GM23338 (cell line): ENCODE measurements around the gene AGAP1. TPM values are rescaled to one million over a fixed set of nuclear protein-coding genes. Genes with fewer than 3 reads are reported as not detected.

Experiments
- ATAC-seq: fragments of 200-7000 bp; cut with Tn5 transposase; 3 replicates; pipeline ENCODE4 v1.9.1; 2020
- DNase-seq: peaks from one replicate; pipeline ENCODE4 v3.0.0-alpha.2; 2015; ENCODE audit warnings: low spot score
- H2AFZ ChIP-seq: fragments of 200-600 bp; sonication (generic); 2 replicates; pipeline ENCODE4 v1.8.0; 2016; ENCODE audit warnings: antibody characterized with exemption, mild to moderate bottlenecking, moderate library complexity
- H3F3A ChIP-seq: fragments of 200-600 bp; sonication (generic); replicated peaks from 2 replicates; pipeline ENCODE4 v1.8.0; 2017; ENCODE audit warnings: antibody characterized with exemption, mixed run types, low read depth
- H3K27ac ChIP-seq: fragments of 200-600 bp; sonication (generic); 2 replicates; pipeline ENCODE4 v1.6.1; 2016; ENCODE audit warnings: low read depth
- H3K27me3 ChIP-seq: fragments of 200-600 bp; sonication (generic); 2 replicates; pipeline ENCODE4 v1.8.0; 2016; ENCODE audit warnings: mild to moderate bottlenecking, mixed run types, moderate library complexity; ENCODE audit not compliant: insufficient read depth
- H3K36me3 ChIP-seq: fragments of 200-600 bp; sonication (generic); 2 replicates; pipeline ENCODE4 v1.8.0; 2016; ENCODE audit warnings: mild to moderate bottlenecking; ENCODE audit not compliant: insufficient read depth
- H3K4me1 ChIP-seq: fragments of 200-600 bp; sonication (generic); 2 replicates; pipeline ENCODE4 v1.8.0; 2016; ENCODE audit warnings: mild to moderate bottlenecking, moderate library complexity; ENCODE audit not compliant: insufficient read depth
- H3K4me2 ChIP-seq: fragments of 200-600 bp; sonication (generic); 2 replicates; pipeline ENCODE4 v1.7.1; 2017; ENCODE audit warnings: mixed run types
- H3K4me3 ChIP-seq: fragments of 200-600 bp; sonication (generic); 2 replicates; pipeline ENCODE4 v1.6.1; 2016; ENCODE audit warnings: mixed run types
- H3K79me2 ChIP-seq: fragments of 200-600 bp; sonication (generic); replicated peaks from 2 replicates; pipeline ENCODE4 v1.8.0; 2017; ENCODE audit warnings: mild to moderate bottlenecking; ENCODE audit not compliant: insufficient read depth
- H3K9me2 ChIP-seq: fragments of 200-600 bp; sonication (generic); 2 replicates; pipeline ENCODE4 v1.8.0; 2017; ENCODE audit not compliant: insufficient read depth
- H4K20me1 ChIP-seq: fragments of 200-600 bp; sonication (generic); replicated peaks from 2 replicates; pipeline ENCODE4 v1.8.0; 2017; ENCODE audit warnings: mild to moderate bottlenecking; ENCODE audit not compliant: insufficient read depth
- H3K27ac Mint-ChIP-seq: 2 replicates; pipeline ENCODE4 v1.8.0; 2020; ENCODE audit warnings: inconsistent platforms, mild to moderate bottlenecking, moderate library complexity, mixed read lengths
- H3K27me3 Mint-ChIP-seq: 3 replicates; pipeline ENCODE4 v1.8.0; 2022; ENCODE audit warnings: low read depth, mild to moderate bottlenecking, moderate library complexity, mixed read lengths, inconsistent platforms; ENCODE audit not compliant: insufficient read depth, poor library complexity
- H3K36me3 Mint-ChIP-seq: 3 replicates; pipeline ENCODE4 v1.8.0; 2021; ENCODE audit warnings: low read depth, mild to moderate bottlenecking, inconsistent platforms, moderate library complexity, mixed read lengths
- H3K4me1 Mint-ChIP-seq: 3 replicates; pipeline ENCODE4 v1.8.0; 2020; ENCODE audit warnings: mild to moderate bottlenecking, inconsistent platforms, mixed read lengths
- H3K4me3 Mint-ChIP-seq: 3 replicates; pipeline ENCODE4 v1.8.0; 2021; ENCODE audit warnings: moderate library complexity, mild to moderate bottlenecking, inconsistent platforms, mixed read lengths
- H3K9me3 Mint-ChIP-seq: 3 replicates; pipeline ENCODE4 v1.8.0; 2020; ENCODE audit warnings: moderate library complexity, mild to moderate bottlenecking, inconsistent platforms, mixed read lengths
- CREB1 ChIP-seq: fragments of 250-450 bp; sonication (Bioruptor Pico); IDR thresholded peaks from 2 replicates; pipeline ENCODE4 v1.5.0; 2020; ENCODE audit warnings: low read depth, mild to moderate bottlenecking, moderate library complexity
- JUNB ChIP-seq: IDR thresholded peaks from one replicate; pipeline ENCODE4 v1.6.1; 2016; ENCODE audit warnings: antibody characterized with exemption; ENCODE audit not compliant: unreplicated experiment
- NANOG ChIP-seq: IDR thresholded peaks from 2 replicates; pipeline ENCODE4 v1.6.1; 2016; ENCODE audit warnings: antibody characterized with exemption, borderline replicate concordance
- POLR2AphosphoS5 ChIP-seq: IDR thresholded peaks from 2 replicates; pipeline ENCODE4 v1.6.1; 2016; ENCODE audit warnings: antibody characterized with exemption, low read depth
- STAT1 ChIP-seq: IDR thresholded peaks from one replicate; pipeline ENCODE4 v1.6.1; 2016; ENCODE audit warnings: antibody characterized with exemption; ENCODE audit not compliant: unreplicated experiment
- ZNF114 ChIP-seq: fragments of 250-450 bp; sonication (Bioruptor Pico); IDR thresholded peaks from 2 replicates; pipeline ENCODE4 v1.5.0; 2020; ENCODE audit warnings: mild to moderate bottlenecking, moderate library complexity
- polyA plus RNA-seq: library from polyadenylated mRNA; unstranded; fragments of >200 nt; fragmentation: Nextera tagmentation; extraction: Ambion mirVana; gene quantifications from 2 replicates; pipeline ENCODE4 v1.2.1, GENCODE V29; 2016
- total RNA-seq: library from RNA; depleted of rRNA; stranded (reverse); fragments of >200 nt; shearing (Covaris generic); gene quantifications from 2 replicates; pipeline ENCODE4 v1.2.3, GENCODE V29; 2014
- TF ChIP-seq, protein P1 (sequence below): fragments of 250-450 bp; sonication (Bioruptor Pico); IDR thresholded peaks from 2 replicates; pipeline ENCODE4 v1.5.0; 2020; ENCODE audit warnings: mild to moderate bottlenecking, moderate library complexity
- TF ChIP-seq, protein P2 (sequence below), 2 experiments: fragments of 200-600 bp in 1 of 2; sonication (generic) in 1 of 2; conservative IDR thresholded peaks; 2 replicates each; pipeline versions ENCODE4 v1.5.1 to v1.6.1; 2016 to 2017; ENCODE audit warnings: antibody characterized with exemption in 2 of 2, low read depth in 2 of 2, mild to moderate bottlenecking in 2 of 2, moderate library complexity in 1 of 2
- TF ChIP-seq, protein P3 (sequence below): IDR thresholded peaks from one replicate; pipeline ENCODE4 v1.6.1; 2018; ENCODE audit warnings: antibody characterized with exemption; ENCODE audit not compliant: unreplicated experiment

AGAP1 gene
- total and polyA plus RNA-seq, 2 experiments from 2014 or later, result 13.3 to 27.9 TPM

DNA sequence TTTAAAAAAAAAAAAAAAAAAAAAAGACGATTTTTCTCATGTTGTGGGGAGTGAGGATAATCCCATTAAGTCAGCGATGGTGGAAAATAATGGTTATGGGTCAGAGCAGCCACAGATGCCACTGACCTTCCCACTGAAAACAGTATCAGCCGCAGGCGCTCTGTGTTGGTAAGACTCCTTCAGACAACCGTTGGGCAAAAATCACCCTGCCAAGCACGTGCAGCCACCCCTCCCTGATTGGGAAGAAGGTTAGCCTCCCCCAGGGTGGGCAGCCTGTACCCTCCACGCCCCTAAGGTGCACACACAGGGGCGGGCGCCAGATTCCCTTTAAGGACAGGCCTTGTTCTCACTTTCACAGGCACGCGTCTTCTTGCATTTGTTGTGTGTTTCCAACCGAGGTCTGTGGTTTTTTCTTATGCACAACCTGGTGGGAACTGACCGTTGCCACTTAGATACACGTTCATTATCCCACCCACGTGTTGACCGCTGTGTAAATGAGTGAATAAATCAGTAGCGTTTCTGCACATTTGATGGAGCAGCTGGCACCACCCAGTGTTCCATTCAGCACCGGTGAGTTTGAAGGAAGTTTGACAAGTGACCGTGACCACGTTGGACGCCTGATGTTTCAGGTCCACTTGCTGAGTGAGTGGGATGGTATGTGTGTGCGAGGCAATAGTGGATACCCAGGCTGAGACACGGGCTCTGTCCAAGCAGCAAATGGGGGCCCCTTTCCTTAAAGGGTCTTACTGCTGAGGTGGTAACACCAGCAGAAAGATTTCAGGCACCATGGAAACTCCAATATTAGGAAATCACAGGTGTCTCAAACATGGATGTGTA is 476.6 kb downstream of the AGAP1 start:
- TF ChIP-seq POLR2AphosphoS5 (no peak), CREB1 (no peak), STAT1 (no peak), ZNF114 (CRISPR knock-in tag) (no peak), NANOG (no peak), JUNB (no peak)
- TF ChIP-seq, protein P1, sequence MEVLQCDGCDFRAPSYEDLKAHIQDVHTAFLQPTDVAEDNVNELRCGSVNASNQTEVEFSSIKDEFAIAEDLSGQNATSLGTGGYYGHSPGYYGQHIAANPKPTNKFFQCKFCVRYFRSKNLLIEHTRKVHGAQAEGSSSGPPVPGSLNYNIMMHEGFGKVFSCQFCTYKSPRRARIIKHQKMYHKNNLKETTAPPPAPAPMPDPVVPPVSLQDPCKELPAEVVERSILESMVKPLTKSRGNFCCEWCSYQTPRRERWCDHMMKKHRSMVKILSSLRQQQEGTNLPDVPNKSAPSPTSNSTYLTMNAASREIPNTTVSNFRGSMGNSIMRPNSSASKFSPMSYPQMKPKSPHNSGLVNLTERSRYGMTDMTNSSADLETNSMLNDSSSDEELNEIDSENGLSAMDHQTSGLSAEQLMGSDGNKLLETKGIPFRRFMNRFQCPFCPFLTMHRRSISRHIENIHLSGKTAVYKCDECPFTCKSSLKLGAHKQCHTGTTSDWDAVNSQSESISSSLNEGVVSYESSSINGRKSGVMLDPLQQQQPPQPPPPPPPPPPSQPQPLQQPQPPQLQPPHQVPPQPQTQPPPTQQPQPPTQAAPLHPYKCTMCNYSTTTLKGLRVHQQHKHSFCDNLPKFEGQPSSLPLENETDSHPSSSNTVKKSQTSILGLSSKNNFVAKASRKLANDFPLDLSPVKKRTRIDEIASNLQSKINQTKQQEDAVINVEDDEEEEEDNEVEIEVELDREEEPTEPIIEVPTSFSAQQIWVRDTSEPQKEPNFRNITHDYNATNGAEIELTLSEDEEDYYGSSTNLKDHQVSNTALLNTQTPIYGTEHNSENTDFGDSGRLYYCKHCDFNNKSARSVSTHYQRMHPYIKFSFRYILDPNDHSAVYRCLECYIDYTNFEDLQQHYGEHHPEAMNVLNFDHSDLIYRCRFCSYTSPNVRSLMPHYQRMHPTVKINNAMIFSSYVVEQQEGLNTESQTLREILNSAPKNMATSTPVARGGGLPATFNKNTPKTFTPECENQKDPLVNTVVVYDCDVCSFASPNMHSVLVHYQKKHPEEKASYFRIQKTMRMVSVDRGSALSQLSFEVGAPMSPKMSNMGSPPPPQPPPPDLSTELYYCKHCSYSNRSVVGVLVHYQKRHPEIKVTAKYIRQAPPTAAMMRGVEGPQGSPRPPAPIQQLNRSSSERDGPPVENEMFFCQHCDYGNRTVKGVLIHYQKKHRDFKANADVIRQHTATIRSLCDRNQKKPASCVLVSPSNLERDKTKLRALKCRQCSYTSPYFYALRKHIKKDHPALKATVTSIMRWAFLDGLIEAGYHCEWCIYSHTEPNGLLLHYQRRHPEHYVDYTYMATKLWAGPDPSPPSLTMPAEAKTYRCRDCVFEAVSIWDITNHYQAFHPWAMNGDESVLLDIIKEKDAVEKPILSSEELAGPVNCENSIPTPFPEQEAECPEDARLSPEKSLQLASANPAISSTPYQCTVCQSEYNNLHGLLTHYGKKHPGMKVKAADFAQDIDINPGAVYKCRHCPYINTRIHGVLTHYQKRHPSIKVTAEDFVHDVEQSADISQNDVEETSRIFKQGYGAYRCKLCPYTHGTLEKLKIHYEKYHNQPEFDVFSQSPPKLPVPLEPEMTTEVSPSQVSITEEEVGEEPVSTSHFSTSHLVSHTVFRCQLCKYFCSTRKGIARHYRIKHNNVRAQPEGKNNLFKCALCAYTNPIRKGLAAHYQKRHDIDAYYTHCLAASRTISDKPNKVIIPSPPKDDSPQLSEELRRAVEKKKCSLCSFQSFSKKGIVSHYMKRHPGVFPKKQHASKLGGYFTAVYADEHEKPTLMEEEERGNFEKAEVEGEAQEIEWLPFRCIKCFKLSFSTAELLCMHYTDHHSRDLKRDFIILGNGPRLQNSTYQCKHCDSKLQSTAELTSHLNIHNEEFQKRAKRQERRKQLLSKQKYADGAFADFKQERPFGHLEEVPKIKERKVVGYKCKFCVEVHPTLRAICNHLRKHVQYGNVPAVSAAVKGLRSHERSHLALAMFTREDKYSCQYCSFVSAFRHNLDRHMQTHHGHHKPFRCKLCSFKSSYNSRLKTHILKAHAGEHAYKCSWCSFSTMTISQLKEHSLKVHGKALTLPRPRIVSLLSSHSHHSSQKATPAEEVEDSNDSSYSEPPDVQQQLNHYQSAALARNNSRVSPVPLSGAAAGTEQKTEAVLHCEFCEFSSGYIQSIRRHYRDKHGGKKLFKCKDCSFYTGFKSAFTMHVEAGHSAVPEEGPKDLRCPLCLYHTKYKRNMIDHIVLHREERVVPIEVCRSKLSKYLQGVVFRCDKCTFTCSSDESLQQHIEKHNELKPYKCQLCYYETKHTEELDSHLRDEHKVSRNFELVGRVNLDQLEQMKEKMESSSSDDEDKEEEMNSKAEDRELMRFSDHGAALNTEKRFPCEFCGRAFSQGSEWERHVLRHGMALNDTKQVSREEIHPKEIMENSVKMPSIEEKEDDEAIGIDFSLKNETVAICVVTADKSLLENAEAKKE (CRISPR knock-in tag), result no peak
- TF ChIP-seq, protein P2, sequence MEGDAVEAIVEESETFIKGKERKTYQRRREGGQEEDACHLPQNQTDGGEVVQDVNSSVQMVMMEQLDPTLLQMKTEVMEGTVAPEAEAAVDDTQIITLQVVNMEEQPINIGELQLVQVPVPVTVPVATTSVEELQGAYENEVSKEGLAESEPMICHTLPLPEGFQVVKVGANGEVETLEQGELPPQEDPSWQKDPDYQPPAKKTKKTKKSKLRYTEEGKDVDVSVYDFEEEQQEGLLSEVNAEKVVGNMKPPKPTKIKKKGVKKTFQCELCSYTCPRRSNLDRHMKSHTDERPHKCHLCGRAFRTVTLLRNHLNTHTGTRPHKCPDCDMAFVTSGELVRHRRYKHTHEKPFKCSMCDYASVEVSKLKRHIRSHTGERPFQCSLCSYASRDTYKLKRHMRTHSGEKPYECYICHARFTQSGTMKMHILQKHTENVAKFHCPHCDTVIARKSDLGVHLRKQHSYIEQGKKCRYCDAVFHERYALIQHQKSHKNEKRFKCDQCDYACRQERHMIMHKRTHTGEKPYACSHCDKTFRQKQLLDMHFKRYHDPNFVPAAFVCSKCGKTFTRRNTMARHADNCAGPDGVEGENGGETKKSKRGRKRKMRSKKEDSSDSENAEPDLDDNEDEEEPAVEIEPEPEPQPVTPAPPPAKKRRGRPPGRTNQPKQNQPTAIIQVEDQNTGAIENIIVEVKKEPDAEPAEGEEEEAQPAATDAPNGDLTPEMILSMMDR (conservative IDR thresholded peaks at IDR 0.05; ENCODE audit: low read depth in 2 of 2), result no peak
- TF ChIP-seq, protein P3, sequence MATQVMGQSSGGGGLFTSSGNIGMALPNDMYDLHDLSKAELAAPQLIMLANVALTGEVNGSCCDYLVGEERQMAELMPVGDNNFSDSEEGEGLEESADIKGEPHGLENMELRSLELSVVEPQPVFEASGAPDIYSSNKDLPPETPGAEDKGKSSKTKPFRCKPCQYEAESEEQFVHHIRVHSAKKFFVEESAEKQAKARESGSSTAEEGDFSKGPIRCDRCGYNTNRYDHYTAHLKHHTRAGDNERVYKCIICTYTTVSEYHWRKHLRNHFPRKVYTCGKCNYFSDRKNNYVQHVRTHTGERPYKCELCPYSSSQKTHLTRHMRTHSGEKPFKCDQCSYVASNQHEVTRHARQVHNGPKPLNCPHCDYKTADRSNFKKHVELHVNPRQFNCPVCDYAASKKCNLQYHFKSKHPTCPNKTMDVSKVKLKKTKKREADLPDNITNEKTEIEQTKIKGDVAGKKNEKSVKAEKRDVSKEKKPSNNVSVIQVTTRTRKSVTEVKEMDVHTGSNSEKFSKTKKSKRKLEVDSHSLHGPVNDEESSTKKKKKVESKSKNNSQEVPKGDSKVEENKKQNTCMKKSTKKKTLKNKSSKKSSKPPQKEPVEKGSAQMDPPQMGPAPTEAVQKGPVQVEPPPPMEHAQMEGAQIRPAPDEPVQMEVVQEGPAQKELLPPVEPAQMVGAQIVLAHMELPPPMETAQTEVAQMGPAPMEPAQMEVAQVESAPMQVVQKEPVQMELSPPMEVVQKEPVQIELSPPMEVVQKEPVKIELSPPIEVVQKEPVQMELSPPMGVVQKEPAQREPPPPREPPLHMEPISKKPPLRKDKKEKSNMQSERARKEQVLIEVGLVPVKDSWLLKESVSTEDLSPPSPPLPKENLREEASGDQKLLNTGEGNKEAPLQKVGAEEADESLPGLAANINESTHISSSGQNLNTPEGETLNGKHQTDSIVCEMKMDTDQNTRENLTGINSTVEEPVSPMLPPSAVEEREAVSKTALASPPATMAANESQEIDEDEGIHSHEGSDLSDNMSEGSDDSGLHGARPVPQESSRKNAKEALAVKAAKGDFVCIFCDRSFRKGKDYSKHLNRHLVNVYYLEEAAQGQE, result no peak
- Histone ChIP-seq H3K27ac (no peak overlapping the region), H3F3A (no peaks in the 10 kb centered on the region), H2AFZ (no peak overlapping the region), H3K4me2 (no peak overlapping the region), H3K27me3 (no peaks in the 10 kb centered on the region), H3K79me2 (no peaks in the 10 kb centered on the region), H4K20me1 (peaks cover 3% of the 10 kb centered on the region; the same call in 1 of the 2 replicates), H3K36me3 (no peaks in the 10 kb centered on the region), H3K9me2 (no peaks in the 10 kb centered on the region), H3K4me1 (no peaks in the 10 kb centered on the region), H3K4me3 (no peak overlapping the region)
- H3K4me1 Mint-ChIP-seq, result peaks cover 8% of the 10 kb centered on the region; the same call in 2 of the 3 replicates
- H3K27ac Mint-ChIP-seq, result no peak overlapping the region
- peaks cover 4% of the 10 kb centered on the region; the same call in 1 of the 3 replicates for H3K36me3 Mint-ChIP-seq
- H3K27me3 Mint-ChIP-seq, result peaks cover 5% of the 10 kb centered on the region
- DNase-seq, result no peak
- H3K9me3 Mint-ChIP-seq, result no peaks in the 10 kb centered on the region; the same call in 2 of the 3 replicates
- no peak overlapping the region for H3K4me3 Mint-ChIP-seq
- no peak for ATAC-seq
